Common myeloid progenitor, CD34-positive (primary cell): ENCODE data around the gene CHM. TPM values are rescaled to one million over a fixed set of nuclear protein-coding genes. Genes with fewer than 3 reads are reported as not detected.

ENCODE experiments used
- CTCF ChIA-PET: fragments of 350-600 bp; sonication (Branson Sonifier 250); formaldehyde crosslinking; loops from one replicate; lab custom pipeline; 2021; ENCODE audit warnings: antibody characterized with exemption; lab: Charles Lee
- POLR2A ChIA-PET: fragments of 350-600 bp; sonication (Branson Sonifier 250); formaldehyde crosslinking; loops from one replicate; lab custom pipeline; 2021; ENCODE audit warnings: antibody characterized with exemption; lab: Charles Lee
- DNase-seq, 3 donors: peaks; one replicate each; pipeline versions ENCODE4 v3.0.0 to v3.0.0-alpha.2; 2013
- H3K27ac ChIP-seq, 2 experiments: 1 replicate in 1 of 2; 2 replicates in 1 of 2; pipeline ENCODE4 v1.7.0; 2013; ENCODE audit warnings: inconsistent platforms in 2 of 2, low read length in 2 of 2, mild to moderate bottlenecking in 2 of 2, low read depth in 1 of 2, moderate library complexity in 1 of 2; ENCODE audit not compliant: severe bottlenecking in 2 of 2, insufficient read depth in 1 of 2, poor library complexity in 1 of 2
- H3K27me3 ChIP-seq, 5 experiments: replicated peaks in 2 of 5; 1 replicate in 3 of 5; 2 replicates in 2 of 5; pipeline versions ENCODE4 v1.6.1 to v1.7.0; 2013; ENCODE audit warnings: low read length in 4 of 5, mild to moderate bottlenecking in 2 of 5, moderate library complexity in 2 of 5, inconsistent platforms in 1 of 5; ENCODE audit not compliant: insufficient read depth in 5 of 5, control insufficient read depth in 4 of 5
- H3K36me3 ChIP-seq, 4 experiments: 1 replicate in 2 of 4; 2 replicates in 2 of 4; pipeline versions ENCODE4 v1.6.1 to v1.7.0; 2013; ENCODE audit warnings: low read length in 3 of 4, control low read depth in 1 of 4, mild to moderate bottlenecking in 1 of 4; ENCODE audit not compliant: control insufficient read depth in 4 of 4, insufficient read depth in 4 of 4
- H3K4me1 ChIP-seq, 4 experiments: 1 replicate in 3 of 4; 2 replicates in 1 of 4; pipeline versions ENCODE4 v1.6.1 to v1.7.1; 2013; ENCODE audit warnings: low read length in 3 of 4, mild to moderate bottlenecking in 3 of 4, control low read depth in 1 of 4, inconsistent platforms in 1 of 4, moderate library complexity in 1 of 4; ENCODE audit not compliant: control insufficient read depth in 4 of 4, insufficient read depth in 4 of 4; ENCODE audit errors: control extremely low read depth in 1 of 4
- H3K4me3 ChIP-seq, 7 experiments: 1 replicate in 4 of 7; 2 replicates in 3 of 7; pipeline versions ENCODE4 v1.5.1 to v1.7.0; 2013; ENCODE audit warnings: mild to moderate bottlenecking in 7 of 7, low read length in 6 of 7, moderate library complexity in 6 of 7, inconsistent platforms in 2 of 7, low read depth in 2 of 7, control low read depth in 1 of 7; ENCODE audit not compliant: insufficient read depth in 4 of 7, control insufficient read depth in 1 of 7; ENCODE audit errors: extremely low read depth in 1 of 7
- H3K9me3 ChIP-seq, 5 experiments: 1 replicate in 4 of 5; 2 replicates in 1 of 5; pipeline versions ENCODE4 v1.6.1 to v1.7.1; 2013; ENCODE audit warnings: low read length in 4 of 5, mild to moderate bottlenecking in 2 of 5, inconsistent platforms in 1 of 5, low read depth in 1 of 5, moderate library complexity in 1 of 5; ENCODE audit not compliant: control insufficient read depth in 4 of 5, insufficient read depth in 2 of 5; ENCODE audit errors: control extremely low read depth in 1 of 5
- WGBS: methylation state at CpG from one replicate; pipeline ENCODE4 v1.1.5; 2013; ENCODE audit not compliant: insufficient coverage; 5-methylcytosine and 5-hydroxymethylcytosine counted together
- polyA plus RNA-seq: library from polyadenylated mRNA; unstranded; fragments of 120-200 nt; gene quantifications from one replicate; pipeline ENCODE4 v1.2.1, GENCODE V29; 2013

The CHM gene, protein sequence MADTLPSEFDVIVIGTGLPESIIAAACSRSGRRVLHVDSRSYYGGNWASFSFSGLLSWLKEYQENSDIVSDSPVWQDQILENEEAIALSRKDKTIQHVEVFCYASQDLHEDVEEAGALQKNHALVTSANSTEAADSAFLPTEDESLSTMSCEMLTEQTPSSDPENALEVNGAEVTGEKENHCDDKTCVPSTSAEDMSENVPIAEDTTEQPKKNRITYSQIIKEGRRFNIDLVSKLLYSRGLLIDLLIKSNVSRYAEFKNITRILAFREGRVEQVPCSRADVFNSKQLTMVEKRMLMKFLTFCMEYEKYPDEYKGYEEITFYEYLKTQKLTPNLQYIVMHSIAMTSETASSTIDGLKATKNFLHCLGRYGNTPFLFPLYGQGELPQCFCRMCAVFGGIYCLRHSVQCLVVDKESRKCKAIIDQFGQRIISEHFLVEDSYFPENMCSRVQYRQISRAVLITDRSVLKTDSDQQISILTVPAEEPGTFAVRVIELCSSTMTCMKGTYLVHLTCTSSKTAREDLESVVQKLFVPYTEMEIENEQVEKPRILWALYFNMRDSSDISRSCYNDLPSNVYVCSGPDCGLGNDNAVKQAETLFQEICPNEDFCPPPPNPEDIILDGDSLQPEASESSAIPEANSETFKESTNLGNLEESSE
- polyA plus RNA-seq, result 14.7 TPM

DNA sequence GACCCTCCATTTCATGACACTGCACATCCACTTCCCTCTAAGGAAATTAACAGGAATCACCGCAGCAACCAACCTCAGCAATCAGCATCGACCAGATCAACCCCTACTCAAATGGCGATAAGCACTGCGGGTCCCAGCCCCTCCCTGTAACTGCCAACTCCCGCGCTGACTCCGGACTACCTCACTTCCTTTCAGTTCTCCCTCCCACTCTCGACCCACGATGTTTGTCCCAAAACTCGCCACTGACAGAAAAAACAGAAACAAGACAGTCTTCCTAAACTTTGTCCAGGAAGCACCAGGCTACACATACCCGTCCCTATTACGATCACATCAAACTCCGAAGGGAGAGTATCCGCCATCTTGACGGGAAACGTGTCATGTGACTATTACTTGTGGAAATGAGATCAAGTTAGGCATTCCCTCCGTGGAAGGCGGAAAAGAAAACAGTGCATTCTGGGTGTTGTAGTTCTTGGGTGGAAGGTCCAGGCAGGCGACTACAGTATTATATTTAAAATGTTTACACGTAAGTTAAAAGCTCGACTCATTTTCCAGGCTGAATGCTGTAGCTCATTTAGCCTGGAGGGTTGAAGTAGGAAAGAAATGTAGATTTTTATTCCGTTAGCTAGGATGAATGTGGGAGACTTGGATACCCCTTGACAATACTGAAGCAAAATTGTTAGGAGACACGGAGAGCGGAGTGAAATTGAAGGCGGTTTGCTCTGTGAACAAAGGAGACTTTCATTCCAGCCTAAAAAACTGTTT lies at the start of gene CHM:
Gene CHM, minus strand, starts transcription at position 385 of the 762 bp plus-strand sequence. Its CDS starts 26 bp downstream, at position 359.
- POLR2A ChIA-PET, result no interaction called here
- peak; percentile 84 to 95 (median 92) for DNase-seq
- H3K36me3 ChIP-seq, result no peaks in the 10 kb centered on the region
- peaks cover 0 to 8% (median 2%) of the 10 kb centered on the region in 4 experiments for H3K4me1 ChIP-seq
- CTCF ChIA-PET, result no interaction called here
- peaks cover 0 to 2% (median 0%) of the 10 kb centered on the region in 5 experiments for H3K27me3 ChIP-seq
- peak within 1 kb of the TSS; percentile 96 to 98 for H3K27ac ChIP-seq
- H3K4me3 ChIP-seq, result peak within 1 kb of the TSS; percentile 39 to 90 (median 80)
- 24% methylated on average over 16 of the region's 25 CpGs for WGBS
- no peaks in the 10 kb centered on the region for H3K9me3 ChIP-seq

DNA sequence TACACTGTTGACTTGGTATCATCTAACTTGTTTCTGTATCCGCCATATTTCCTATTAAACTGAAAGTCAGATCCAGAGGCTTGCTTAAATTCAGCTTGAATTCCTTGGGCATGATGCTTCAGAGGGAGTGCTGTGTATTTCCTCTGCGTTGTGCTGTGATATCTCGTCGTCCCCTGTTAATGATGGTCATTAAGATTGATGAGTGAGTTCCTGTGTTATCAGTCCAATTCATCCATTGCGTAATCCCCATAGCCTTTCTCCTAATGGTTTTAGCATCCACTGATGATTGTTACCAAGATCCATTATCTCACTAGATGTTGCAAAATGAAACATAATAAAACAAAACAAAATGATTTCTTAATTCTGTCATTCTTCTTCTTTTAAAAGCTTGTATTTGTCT lies 31.3 kb upstream of the CHM start:
- Histone ChIP-seq H3K36me3 (no peaks in the 10 kb centered on the region), H3K4me3 (no peak overlapping the region), H3K9me3 (no peaks in the 10 kb centered on the region), H3K4me1 (no peaks in the 10 kb centered on the region), H3K27ac (no peak overlapping the region), H3K27me3 (no peaks in the 10 kb centered on the region)
- 67% methylated on average over 2 of the region's 5 CpGs for WGBS
- ChIA-PET POLR2A (no interaction called here), CTCF (no interaction called here)
- no peak for DNase-seq

DNA sequence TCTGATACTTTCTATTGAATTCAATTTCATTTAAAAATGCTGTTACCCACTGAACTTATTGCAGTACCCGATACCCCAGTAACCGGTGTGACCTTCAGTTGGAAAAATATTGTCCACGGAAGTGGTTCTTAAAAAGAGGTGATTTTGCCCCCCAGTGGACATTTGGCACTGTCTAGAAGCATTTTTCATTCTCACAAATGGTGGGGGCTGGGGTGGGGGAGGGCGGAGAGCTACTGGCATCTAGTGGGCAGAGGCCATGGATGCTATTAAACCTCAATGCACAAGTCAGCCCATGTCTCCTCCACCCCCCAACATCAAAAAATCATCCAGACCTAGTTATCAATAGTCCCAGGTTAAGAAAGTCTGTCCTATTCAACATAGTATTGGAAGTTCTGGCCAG lies 19.6 kb upstream of the CHM start:
- H3K9me3 ChIP-seq, result no peaks in the 10 kb centered on the region
- H3K36me3 ChIP-seq, result no peaks in the 10 kb centered on the region
- peaks cover 0 to 3% (median 0%) of the 10 kb centered on the region in 5 experiments for H3K27me3 ChIP-seq
- no peaks in the 10 kb centered on the region for H3K4me1 ChIP-seq
- 40% methylated on average over 1 of the region's 4 CpGs for WGBS
- H3K4me3 ChIP-seq, result no peak overlapping the region
- peak in 2 of 3 donors; percentile 17 to 22 for DNase-seq
- CTCF ChIA-PET, result no interaction called here
- no peak overlapping the region for H3K27ac ChIP-seq
- POLR2A ChIA-PET, result no interaction called here

DNA sequence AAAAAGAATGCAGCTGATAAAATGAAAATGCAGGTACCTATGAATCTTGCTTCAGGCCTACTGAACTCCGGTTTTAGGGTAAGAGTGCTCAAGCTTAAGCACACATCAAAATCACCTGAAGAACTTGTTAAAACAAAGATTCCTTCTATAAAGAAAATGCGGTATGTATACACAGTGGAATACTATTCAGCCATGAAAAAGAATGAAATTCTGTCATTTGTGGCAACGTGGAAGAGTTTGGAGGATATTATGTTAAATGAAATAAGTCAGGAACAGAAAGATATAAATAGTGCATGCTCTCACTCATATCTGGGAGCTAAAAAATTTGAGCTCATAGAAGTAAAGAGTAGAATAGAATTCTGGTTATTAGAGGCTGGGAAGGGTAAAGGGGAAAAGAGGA lies 14.0 kb upstream of the CHM start:
- Histone ChIP-seq H3K4me3 (no peak overlapping the region), H3K36me3 (no peaks in the 10 kb centered on the region), H3K4me1 (no peaks in the 10 kb centered on the region), H3K9me3 (no peaks in the 10 kb centered on the region), H3K27ac (no peak overlapping the region), H3K27me3 (peaks cover 0 to 3% (median 0%) of the 10 kb centered on the region in 5 experiments)
- WGBS, result no CpG with 5 or more reads among the region's 3 CpGs
- DNase-seq, result no peak
- ChIA-PET CTCF (no interaction called here), POLR2A (no interaction called here)

DNA sequence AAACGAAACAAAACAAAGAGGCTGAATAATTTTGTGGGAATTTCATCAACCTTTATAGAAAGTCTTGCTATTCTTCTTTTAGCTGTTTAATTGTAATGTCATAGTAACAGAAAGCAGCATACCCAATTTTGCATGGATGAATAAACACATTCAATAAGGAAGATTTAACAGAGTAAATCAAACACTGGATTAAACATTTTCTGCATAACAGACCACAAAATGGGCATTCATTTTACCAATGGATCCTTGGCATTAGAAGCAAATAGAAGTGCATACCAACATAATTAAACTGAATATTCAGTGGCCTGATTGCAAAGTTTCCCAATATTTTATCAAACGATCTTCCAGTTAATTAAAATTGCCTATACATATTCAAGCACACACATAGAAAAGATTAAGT lies 4.4 kb upstream of the CHM start:
- Histone ChIP-seq H3K27me3 (peaks cover 0 to 2% (median 0%) of the 10 kb centered on the region in 5 experiments), H3K9me3 (peaks cover 0 to 3% (median 0%) of the 10 kb centered on the region in 5 experiments), H3K4me3 (no peak overlapping the region), H3K4me1 (peaks cover 0 to 4% (median 0%) of the 10 kb centered on the region in 4 experiments), H3K27ac (no peak overlapping the region), H3K36me3 (no peaks in the 10 kb centered on the region)
- CTCF ChIA-PET, result no interaction called here
- POLR2A ChIA-PET, result no interaction called here
- WGBS, result no CpG with 5 or more reads among the region's 2 CpGs
- no peak for DNase-seq

DNA sequence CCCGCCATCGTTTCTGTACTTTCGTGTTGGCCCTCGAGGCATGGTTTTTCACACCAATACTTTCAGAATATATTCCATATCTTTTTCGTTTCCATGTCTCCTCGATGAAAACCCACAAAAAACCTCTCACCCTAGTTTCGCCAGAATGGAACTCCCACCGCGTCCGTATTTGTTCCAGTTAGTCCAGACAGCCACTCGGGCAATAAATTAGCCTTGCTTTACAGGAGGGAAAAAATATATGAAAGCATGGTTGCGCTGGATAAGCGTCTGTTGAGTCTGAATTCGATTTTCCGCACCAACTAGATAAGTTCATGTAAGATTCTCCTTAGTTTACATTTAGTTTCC lies 550 bp upstream of the CHM start:
- ChIA-PET POLR2A (no interaction called here), CTCF (no interaction called here)
- Histone ChIP-seq H3K27ac (peak overlapping the region; percentile 96 to 98), H3K4me1 (peaks cover 0 to 8% (median 2%) of the 10 kb centered on the region in 4 experiments), H3K36me3 (no peaks in the 10 kb centered on the region), H3K9me3 (no peaks in the 10 kb centered on the region), H3K4me3 (peak overlapping the region in 6 of 7 experiments; percentile 75 to 90 (median 80)), H3K27me3 (peaks cover 0 to 2% (median 0%) of the 10 kb centered on the region in 5 experiments)
- DNase-seq, result peak in 1 of 3 donors; percentile 2
- WGBS, result 45% methylated on average over 6 of the region's 15 CpGs
